OCI-LY3 (cell line): ENCODE data around the gene TNFRSF4.

Experiments
- CTCF ChIP-seq: fragments of 200-600, 300-600 bp; sonication (generic); IDR thresholded peaks from 2 replicates; pipeline ENCODE4 v1.5.1; 2014; ENCODE audit warnings: antibody characterized with exemption, low read length, low read depth
- EZH2phosphoT487 ChIP-seq: fragments of 200-600 bp; shearing (Covaris generic); IDR thresholded peaks from 2 replicates; pipeline ENCODE4 v1.6.1; 2018; ENCODE audit warnings: antibody characterized with exemption, mixed run types, low read depth

DNA sequence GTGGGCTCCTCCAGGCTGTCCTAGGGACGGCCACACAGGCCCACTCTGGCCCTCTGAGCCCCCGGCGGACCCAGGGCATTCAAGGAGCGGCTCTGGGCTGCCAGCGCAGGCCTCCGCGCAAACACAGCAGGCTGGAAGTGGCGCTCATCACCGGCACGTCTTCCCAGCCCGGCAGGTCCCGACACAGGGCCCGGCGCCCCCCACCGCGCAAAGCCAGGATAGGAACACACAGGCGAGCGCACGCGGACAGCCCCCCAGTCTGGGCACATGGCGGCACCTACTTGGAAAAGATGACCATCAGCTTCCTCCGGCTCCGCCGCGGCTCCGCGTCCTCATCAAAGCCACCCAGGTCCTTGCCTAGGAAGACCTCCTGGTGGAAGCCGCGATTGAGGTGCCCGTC is 14.2 kb upstream of the TNFRSF4 start:
- TF ChIP-seq CTCF (no peak), EZH2phosphoT487 (no peak)
